SH-SY5Y (cell line): ENCODE results near the gene CGB5.
"Not testable (repeated sequence)": the region's sequence is repeated elsewhere in the genome, so short reads cannot be mapped to it uniquely, and the experiment has no call there.

Source experiments
- GATA2 ChIP-seq: IDR thresholded peaks from 2 replicates; pipeline ENCODE4 v1.6.1; 2011; ENCODE audit warnings: mild to moderate bottlenecking, low read depth, low read length
- GATA3 ChIP-seq: IDR thresholded peaks from 2 replicates; pipeline ENCODE4 v1.6.1; 2011; ENCODE audit warnings: low read depth, mild to moderate bottlenecking, low read length, moderate library complexity

CGB5 gene

DNA sequence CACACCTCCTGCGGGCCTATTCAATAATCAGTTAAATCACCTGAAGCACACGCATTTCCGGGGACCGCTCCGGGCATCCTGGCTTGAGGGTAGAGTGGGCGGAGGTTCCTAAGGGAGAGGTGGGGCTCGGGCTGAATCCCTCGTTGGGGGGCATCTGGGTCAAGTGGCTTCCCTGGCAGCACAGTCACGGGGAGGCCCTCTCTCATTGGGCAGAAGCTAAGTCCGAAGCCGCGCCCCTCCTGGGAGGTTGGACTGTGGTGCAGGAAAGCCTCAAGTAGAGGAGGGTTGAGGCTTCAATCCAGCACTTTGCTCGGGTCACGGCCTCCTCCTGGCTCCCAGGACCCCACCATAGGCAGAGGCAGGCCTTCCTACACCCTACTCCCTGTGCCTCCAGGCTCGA, at the start of gene CGB5:
TSS of gene CGB5 (plus strand) at position 301 of the 400 bp plus-strand sequence. CDS start 362 bp downstream, outside the sequence.
- not testable (repeated sequence) for TF ChIP-seq GATA3, GATA2

- no peak for TF ChIP-seq GATA2
- no peak for TF ChIP-seq GATA3
Measured at GRCh38 chr19:48994035-48994386, 49.6 kb upstream of the CGB5 start.

DNA sequence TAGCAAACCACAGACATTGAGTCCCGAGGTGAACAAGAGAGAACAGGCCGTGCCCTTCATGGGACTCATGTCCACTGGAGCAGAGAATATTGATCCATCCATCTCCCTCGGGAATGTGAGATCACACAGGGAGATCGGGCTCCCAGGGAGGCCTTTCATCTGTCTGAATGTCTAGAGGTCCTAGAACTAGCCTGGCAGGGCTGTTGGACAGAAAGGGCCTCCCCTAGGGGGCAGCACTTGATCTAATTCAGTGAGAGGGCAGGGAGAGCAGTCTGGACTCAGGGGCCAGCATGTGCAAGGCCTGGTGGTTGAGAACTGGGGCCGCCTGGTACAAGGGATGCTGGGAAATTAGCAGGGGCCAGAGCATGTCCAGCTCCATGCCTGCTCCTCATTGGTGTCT, 45.7 kb upstream of the CGB5 start:
- TF ChIP-seq GATA3 = no peak
- no peak for TF ChIP-seq GATA2

DNA sequence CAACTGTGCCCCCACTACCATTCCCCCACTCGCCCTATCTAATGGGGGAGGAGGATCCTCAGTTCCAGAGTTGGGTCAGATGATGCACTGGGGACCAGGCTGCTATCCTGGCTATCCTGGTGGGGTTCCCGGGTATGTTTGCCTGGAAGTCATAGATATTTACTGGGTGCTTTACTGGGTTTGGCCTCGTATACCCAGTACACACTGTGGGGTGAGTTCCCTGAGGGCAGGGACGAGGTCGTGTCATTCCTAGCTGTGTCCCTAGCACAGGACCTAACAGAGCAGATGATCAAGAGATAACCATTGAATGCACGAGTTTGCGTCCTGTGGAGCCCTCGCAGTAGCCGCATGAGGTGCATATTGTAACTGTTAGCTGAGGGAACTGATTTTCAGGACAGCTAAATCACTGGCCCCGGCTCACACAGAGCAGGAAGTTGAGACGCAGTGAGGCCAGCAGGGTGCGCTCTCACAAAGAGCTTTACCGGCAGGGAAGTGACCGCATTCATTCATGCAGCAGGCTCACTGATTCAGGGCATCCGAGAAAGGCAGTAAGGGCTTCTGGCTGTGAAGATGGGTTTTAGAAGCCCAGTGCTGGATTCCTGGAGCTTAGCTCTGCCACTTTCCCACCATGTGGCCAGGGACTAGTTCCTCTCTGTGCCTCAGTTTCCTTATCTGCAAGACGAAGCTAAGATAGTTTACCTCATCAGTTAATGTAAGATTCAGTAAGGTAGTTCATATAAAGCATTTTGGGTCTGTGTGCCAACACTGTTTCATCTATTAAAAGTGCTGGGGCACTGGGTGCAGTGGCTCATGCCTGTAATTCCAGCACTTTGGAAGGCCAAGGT, 43.9 kb upstream of the CGB5 start:
- TF ChIP-seq GATA3 (no peak), GATA2 (no peak)

- TF ChIP-seq GATA3 (no peak), GATA2 (no peak)
Measured at GRCh38 chr19:49004133-49004532, 39.5 kb upstream of the CGB5 start.

DNA sequence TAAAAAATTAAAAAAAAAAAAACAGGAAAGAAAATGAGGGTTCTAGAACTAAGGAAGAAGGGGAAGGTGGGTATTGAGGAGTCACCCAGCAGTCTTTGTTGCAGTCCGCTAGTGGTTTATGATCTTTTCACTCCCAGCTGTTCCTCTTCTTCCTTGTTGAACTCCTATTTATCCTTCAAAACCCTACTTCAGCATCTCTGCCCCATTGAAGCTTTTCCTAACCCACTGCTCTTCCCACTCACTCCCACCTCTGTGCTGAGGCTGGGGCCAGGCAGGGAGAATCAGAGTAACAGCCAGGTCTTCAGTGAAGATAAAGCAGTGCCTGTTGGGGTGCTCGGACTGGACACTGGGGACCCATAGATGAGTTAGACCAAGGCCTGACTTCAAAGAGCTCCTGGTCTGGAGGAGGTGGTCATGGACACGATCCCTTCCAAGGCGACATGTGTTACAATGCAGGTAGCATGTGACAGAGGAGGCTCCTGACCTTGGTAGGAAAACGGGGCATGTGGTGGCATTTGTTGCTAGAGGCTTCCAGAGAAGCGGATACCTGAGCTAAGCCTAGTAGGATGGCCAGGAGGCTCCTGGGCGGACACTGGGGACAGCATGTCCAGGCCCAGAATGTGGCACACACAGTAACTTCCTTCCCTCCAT, 38.6 kb upstream of the CGB5 start:
- TF ChIP-seq GATA2 (no peak), GATA3 (no peak)

DNA sequence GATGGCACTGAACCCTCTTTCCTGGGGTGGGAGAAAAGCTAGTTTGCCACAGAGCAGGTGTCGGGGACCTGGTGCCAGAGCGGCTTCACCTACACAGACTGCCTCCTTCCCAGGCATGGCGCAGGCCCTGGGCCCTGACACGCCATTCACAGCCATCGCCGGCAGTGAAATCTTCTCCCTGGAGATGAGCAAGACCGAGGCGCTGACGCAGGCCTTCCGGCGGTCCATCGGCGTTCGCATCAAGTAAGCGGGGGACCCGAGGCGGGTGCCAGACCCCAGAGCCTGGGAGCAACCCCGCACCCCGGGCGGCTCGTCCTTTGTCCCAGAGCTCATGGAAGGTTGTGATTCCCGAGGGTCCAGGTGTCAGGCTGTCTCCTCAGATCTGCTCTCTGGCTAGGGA, 36.7 kb upstream of the CGB5 start:
- TF ChIP-seq GATA2 (no peak), GATA3 (no peak)

DNA sequence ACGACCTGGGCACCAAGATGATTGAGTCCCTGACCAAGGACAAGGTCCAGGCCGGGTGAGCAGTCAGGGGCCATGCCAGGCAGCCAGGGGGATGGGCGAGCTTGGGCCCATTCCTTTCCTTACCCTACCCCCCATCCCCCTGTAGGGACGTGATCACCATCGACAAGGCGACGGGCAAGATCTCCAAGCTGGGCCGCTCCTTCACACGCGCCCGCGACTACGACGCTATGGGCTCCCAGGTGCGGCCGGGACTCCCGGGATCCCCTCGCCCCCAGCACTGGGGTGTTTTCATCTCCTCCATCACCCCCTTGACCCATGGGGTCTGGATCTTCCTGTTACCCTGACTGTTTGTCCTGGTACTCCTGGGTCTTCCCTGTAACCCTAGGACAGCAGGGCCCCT, 33.8 kb upstream of the CGB5 start:
- TF ChIP-seq GATA3 = no peak
- no peak for TF ChIP-seq GATA2

DNA sequence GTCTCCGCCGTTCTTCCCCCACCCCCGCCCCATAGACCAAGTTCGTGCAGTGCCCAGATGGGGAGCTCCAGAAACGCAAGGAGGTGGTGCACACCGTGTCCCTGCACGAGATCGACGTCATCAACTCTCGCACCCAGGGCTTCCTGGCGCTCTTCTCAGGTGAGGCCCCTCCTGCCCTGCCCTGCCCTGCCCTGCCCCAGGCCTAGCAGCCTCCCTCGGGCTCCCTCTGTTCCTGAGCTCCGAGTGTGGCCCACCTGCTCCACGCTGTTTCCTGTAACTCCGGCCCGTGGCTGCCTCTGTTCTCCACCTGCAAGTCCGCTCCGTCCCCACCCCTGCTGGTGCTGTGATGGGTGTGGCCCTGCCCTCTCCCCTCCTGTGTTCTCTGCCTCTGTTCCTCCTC, 33.2 kb upstream of the CGB5 start:
- TF ChIP-seq GATA2 (no peak), GATA3 (no peak)

GRCh38 chr19:49011194-49011593, 32.5 kb upstream of the CGB5 start:
- TF ChIP-seq GATA2 (no peak), GATA3 (no peak)

- TF ChIP-seq GATA2 (no peak), GATA3 (no peak)
Measured at GRCh38 chr19:49014123-49014869, 29.4 kb upstream of the CGB5 start.

GRCh38 chr19:49014870-49015255, 28.8 kb upstream of the CGB5 start:
- TF ChIP-seq GATA3 (no peak), GATA2 (no peak)

DNA sequence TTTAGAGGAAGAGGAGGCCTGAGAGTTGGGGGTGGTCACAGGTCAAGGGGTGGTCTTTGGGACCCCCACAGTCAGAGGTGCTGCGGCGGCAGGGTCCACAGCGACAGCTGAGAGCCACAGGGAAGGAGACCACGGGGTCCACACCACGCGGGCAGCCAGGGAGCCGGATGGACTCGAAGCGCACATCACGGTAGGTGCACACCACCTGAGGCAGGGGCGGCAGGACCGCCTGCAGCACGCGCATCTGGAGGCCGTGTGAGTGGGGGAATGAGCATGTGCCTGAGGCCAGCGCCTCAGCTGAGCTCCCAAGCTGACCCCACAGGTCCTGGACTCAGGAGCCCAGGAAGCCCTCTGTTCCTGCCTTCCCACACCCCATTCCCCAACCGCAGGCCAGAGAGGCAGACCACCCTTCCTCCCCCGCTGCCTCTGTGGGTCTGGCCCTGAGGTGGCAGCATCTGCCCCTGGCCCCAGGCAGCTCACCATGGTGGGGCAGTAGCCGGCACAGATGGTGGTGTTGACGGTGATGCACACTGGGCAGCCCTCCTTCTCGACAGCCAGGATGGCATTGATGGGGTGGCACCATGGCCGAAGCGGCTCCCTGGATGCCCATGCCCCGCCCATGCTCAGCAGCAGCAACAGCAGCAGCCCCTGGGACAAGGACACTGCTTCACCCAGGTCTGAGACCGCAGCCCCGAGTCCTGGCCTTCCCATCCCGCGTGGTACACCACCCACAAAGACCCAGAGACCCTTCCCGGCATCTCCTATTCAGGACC, 27.4 kb upstream of the CGB5 start:
- TF ChIP-seq GATA2 = no peak
- TF ChIP-seq GATA3 = no peak

- TF ChIP-seq GATA2 (no peak), GATA3 (no peak)
Measured at GRCh38 chr19:49017041-49017665, 26.5 kb upstream of the CGB5 start, which contains the start of gene LHB. LHB (minus strand) TSS chr19:49017091; CDS start chr19:49017081, 10 bp downstream.
